Right ventricle myocardium superior (tissue), 1 donor: ENCODE data around the gene IER5. TPM values are rescaled to one million over a fixed set of nuclear protein-coding genes. Genes with fewer than 3 reads are reported as not detected.
A peak's percentile ranks its signal among the peaks of the same experiment; 100 is the strongest.
"Not testable (repeated sequence)": the region's sequence is repeated elsewhere in the genome, so short reads cannot be mapped to it uniquely, and the experiment has no call there.

ENCODE experiments used
- ATAC-seq: fragments of 200-7000 bp; cut with Tn5 transposase; one replicate; pipeline ENCODE4 v1.9.1; 2020; ENCODE audit warnings: mild to moderate bottlenecking; ENCODE audit not compliant: poor library complexity
- DNase-seq: peaks from one replicate; pipeline ENCODE4 v3.0.0-alpha.2; 2020
- intact Hi-C: fragments of 100-400 bp; cut with DNase I; formaldehyde crosslinking; loops from one replicate; pipeline ENCODE4 v1.11.2; 2022
- long read RNA-seq: library from polyadenylated mRNA; unstranded; transcript quantifications from one replicate; pipeline ENCODE4 v2.0.0, GENCODE V29; 2021
- total RNA-seq: library from RNA; stranded (reverse); fragmentation: NEBNext Ultra II Directional; extraction: Animal tissue kit (Norgen Biotek cat#: 25700); gene quantifications from one replicate; pipeline ENCODE4 v1.2.1, GENCODE V29; 2021
- donor health status: DM: no; HTN: yes; CAD: no; lungs with severe emphysema.

Gene IER5
- 15.1 TPM for total RNA-seq
- long read RNA-seq, full-length matches to known transcripts: 94 of 95 reads
- long read RNA-seq, partial matches to known transcripts: 0 of 95 reads
- long read RNA-seq, other reads (novel, unspliced or antisense): 1 of 95 reads

DNA sequence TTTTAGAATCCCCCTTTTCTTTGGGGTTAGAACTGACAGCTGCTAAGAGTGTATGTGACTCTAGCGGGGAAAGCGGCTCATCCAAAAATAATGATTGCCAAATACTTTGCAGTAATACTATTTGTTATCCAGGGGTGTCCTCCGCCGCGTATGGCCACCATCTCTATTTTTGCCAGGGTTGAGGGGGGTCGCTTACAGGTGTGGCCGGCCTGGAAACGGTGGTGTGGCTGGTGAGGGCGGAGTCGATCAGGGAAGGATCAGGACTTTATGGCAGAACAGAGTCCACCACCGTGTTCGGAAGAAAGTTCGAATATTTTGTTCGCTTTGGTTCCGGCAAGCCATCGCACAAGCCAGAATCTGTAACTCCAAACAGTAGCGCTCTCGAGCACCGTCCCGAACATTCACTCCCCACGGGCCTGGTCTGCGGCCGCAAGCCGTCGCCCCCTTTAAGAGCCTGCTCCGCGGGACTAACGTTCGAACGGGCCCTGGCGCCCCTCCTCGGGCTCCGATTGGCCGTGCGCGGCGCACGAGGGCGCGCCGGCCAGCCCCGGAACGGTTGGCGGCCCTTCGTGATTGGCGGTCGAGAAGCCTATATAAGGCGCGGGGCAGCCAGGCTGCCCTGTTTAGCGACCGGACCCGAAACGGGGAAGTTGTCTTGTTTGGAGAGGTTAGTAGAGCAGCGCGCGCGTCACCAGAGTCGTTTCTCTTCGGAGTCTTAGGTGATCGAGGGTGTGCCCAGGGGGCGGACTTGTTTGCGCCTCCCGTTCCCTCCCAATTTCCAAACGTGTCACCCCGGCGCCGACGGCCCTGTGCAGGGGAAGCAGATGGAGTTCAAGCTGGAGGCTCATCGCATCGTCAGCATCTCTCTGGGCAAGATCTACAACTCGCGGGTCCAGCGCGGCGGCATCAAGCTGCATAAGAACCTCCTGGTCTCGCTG is at the start of gene IER5:
IER5 (plus strand) TSS at position 622 of the 938 bp plus-strand sequence; CDS start at position 825, 203 bp downstream.
- ATAC-seq: peak; percentile 91
- intact Hi-C loops: loop anchor here (5.0 kb wide), 1 partner anchor 51 kb away; no protein-coding TSS in a partner anchor
- DNase-seq: peak; percentile 96

DNA sequence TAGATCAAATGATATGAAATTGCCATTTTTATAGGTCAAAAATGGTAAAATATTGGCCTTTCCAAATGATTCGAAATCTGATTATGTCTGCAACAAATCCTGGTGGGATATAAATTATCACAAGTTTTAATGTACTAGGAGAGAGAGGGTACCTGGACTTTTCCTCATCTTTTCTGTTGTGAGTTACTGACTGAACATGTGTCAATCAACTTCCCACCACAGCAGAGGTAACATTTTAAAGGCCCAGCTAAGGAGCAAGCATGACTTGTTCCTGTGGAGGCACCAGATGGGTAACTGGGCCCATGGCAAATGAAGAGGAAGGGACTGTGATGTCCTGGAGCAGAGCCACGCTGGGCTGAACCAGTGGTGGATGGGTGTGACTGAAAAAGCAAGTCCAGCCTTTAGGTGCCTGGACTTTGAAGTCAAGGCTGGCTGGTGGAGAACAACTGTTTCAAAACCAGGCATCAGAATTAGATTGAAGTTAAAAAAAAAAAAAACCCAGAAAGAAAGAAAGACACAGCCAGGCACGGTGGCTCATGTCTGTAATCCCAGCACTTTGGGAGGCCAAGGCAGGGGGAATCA is 48.1 kb upstream of the IER5 start:
- DNase-seq: no peak
- intact Hi-C loops: no loop called here
- no peak for ATAC-seq

DNA sequence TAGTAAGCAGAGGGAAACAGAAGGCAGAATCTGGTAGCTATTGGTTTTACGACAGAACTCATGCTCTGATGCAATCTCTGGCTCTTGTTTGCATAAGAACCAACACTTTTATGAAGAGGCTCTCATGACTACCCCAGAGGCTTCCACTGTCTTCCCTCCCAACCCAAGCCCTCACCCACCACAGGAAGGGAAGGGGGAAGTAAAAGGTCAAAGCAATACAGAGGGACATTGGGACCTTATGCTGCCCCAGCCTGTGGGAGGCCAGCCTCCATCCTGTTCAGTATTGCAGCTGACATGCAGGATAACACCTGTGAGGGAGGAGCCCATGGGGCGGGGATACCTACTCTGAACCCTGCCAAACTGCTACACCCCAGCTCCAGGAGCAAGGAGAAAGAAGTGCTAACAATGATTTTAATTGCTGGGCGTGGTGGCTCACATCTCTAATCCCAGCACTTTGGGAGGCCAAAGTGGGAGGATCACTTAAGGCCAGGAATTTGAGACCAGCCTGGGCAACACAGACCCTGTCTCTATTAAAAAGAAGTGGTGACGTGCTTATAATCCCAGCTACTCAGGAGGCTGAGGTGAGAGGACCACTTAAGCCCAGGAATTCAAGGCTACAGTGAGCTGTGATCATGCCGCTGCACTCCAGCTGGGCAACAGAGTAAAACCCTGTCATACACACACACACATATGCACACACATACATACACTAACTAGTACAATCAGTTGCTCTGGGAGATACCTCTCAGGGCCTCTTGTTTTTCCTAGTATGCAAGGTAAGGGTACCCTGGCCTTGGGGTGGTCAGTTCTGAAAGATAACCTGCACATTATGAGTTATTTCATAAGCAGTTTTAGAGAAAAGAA is 45.2 kb upstream of the IER5 start:
- ATAC-seq (peak; percentile 40), DNase-seq (no peak)
- intact Hi-C loops: no loop called here

DNA sequence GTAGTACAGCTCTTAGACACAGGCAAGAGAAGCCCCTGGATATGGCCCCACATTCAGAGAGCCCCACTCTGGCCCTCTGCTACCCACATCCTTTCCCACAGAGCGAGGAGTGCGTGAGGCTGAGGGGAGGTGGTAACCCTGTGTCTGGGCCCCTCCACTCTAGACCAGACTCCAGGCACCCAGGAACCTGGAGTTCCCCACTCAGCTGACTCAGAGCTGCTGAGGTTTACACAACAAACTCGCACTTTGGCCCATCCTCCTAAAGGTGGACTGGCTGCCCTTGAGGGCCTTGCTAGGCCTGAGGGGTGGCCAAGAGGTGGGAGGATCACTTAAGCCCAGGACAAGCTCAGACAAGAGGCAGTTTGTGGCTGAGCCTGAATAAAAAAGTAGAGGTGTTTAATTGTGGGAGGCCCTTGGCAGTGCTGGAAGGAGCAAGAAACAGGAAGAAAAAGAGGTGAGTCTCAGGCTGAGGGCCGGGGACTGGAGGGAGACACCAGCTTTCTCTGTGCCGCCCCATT is 44.0 kb upstream of the IER5 start:
- intact Hi-C loops: no loop called here
- ATAC-seq (peak; percentile 26), DNase-seq (no peak)

DNA sequence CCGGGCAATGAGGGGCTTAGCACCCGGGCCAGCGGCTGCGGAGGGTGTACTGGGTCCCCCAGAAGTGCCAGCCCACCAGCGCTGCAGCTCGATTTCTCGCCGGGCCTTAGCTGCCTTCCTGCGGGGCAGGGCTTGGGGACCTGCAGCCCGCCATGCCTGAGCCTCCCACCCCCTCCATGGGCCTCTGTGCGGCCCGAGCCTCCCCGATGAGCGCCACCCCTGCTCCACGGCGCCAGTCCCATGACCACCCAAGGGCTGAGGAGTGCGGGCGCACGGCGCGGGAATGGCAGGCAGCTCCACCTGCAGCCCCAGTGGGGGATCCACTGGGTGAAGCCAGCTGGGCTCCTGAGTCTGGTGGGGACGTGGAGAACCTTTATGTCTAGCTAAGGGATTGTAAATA is 42.6 kb upstream of the IER5 start:
- DNase-seq, ATAC-seq, intact Hi-C loops: not testable (repeated sequence)

DNA sequence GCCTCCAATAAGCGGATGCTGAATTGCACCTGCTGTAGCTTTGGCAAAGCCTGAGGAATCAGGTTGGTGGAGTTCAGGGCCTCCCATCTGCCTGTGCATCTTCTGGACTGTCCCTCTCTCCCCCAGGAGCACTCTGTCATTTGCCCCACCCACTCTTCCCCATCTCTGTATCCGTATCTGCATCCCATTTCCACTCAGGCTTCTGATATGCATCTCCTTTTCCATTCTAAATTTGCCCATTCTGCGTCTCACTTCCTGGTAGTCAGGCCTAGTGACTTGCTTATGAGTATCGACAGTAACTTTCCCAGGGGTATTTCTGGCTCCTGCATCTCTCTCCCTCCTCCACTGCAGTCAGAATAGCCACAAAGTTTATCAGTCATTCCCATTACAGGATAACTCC is 39.1 kb upstream of the IER5 start:
- DNase-seq: no peak
- no peak for ATAC-seq
- intact Hi-C loops: no loop called here

DNA sequence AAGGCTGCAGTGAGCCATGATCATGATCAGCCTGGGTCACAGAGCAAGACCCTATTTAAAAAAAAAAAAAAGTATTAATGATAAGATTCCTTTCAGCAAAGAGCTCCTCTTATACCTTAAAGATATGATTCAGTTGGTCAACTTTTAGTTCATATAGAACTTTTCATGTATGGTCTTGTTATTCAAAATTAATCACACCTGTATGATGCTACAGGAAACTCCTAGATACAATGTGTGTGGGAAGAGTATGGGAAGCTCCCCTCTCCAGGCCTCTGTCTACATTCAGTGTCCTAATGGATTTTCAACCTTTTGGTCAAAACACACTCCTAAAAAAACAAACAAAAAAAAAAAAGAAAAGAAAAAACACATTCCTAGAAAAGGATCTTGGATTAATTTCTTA is 37.6 kb upstream of the IER5 start:
- DNase-seq (no peak), ATAC-seq (no peak)
- intact Hi-C loops: no loop called here

DNA sequence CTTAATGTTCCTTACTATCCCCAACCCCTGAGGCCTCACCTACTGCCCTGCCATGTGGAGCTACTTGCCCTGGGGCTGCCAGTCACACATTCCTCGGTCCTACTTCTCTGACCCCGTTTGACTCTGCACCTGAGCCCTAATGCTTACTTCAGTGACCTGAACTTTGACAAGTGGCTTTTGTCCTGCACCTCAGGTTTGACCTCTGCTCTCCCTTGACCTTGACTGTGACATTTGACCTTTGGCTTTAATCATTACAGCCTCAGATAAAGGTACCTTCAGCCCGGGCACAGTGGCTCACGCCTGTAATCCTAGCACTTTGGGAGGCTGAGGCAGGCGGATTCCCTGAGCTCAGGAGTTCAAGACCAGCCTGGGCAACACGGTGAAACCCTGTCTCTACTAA is 31.9 kb upstream of the IER5 start:
- DNase-seq (no peak), ATAC-seq (no peak)
- intact Hi-C loops: no loop called here

DNA sequence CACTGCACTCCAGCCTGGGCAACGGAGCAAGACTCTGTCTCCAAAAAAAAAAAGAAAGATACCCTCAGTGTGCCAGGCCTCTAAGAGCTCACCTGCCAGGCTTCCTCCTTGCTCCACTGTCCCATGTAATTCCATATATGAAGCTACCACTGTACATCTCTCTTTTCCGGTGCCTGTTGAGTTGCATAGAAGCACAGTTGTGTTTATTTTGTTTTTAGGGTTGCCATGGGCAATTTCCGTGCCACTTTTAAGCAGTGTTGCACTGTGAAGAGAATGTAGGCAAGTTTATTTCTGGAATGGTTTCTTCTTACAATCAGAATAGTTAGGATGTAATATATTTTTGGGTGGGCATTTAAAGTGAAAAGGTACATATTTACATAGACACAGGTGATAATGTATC is 31.4 kb upstream of the IER5 start:
- intact Hi-C loops: no loop called here
- ATAC-seq (peak; percentile 74), DNase-seq (no peak)

DNA sequence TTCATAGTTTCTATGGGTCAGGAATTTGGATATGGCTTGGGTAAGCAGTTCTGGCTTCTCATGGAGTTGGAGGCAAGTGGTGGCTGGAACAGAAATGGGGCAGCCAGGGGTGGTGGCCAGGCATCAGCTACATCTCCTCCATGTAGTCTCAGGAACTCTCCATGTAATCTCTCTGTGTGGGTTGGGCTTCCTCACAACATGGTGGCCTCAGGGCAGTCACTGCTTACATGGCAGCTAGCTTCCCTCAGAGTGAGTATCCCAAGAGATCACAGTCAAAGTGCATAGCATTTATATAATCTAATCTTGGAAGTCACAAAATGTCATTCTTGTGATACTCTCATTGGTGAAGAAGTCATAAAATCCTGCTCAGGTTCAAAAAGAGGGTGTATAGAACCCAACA is 29.1 kb upstream of the IER5 start:
- intact Hi-C loops: no loop called here
- no peak for ATAC-seq
- no peak for DNase-seq

DNA sequence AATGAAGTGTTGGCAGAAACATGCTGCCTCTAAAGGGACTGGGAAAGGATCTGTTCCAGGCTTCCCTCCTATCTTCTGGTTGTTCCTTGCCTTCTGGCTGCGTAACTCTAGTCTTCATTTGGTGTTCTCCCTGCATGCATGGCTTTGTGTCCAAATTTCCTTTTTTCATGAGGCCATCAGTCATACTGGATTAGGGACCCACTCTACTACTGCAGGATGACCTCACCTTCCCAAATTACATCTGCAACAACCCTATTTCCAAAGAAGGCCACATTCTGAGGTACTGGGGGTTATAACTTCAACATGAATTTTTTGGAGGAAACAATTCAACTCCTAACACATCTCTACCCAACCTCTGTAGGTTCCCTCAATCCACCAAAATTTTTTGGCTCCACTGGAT is 28.4 kb upstream of the IER5 start:
- intact Hi-C loops: no loop called here
- no peak for ATAC-seq

DNA sequence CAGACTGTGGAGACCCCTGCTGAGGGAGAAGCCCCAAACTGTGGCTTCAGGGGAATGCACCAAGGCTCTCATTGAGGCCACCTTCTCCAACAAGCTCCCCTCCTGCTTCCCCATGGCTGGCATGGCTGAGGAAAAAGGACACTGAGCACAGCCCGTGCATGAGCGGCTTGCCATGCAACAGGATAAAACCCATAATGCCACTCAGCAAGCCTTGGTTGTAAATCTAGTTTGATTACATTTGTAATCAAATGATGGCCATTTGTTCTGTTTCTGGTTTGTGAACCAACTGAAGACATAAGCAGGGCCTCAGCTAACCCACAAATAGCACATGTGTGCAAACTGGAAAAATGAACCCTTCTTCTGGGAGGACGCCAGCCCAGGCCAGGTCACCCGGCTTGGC is 27.6 kb upstream of the IER5 start:
- DNase-seq, intact Hi-C loops: not testable (repeated sequence)

More for the DNA sequence above, 28.4 kb upstream of the IER5 start:
- no peak for DNase-seq

DNA sequence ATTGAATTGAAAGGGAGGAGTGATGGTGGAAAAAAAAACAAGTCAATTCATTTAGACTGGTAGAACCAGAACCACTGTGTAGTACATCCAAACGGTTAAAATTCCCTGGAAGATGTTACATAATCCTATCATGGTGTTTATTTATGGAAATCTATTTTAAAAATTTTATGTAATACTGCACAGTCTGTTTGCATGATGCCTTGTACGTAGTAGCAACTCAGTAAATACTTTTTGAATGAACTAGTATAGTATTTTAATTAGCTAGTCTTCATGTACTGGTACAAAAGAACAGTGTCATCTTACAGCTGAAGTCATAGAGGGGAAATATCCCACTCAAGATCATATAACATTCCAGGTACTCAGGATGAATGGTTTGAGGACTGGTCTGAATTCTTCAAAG is 27.0 kb upstream of the IER5 start:
- no peak for DNase-seq
- ATAC-seq: peak; percentile 16
- intact Hi-C loops: no loop called here

More for the DNA sequence above, 27.6 kb upstream of the IER5 start:
- not testable (repeated sequence) for ATAC-seq

DNA sequence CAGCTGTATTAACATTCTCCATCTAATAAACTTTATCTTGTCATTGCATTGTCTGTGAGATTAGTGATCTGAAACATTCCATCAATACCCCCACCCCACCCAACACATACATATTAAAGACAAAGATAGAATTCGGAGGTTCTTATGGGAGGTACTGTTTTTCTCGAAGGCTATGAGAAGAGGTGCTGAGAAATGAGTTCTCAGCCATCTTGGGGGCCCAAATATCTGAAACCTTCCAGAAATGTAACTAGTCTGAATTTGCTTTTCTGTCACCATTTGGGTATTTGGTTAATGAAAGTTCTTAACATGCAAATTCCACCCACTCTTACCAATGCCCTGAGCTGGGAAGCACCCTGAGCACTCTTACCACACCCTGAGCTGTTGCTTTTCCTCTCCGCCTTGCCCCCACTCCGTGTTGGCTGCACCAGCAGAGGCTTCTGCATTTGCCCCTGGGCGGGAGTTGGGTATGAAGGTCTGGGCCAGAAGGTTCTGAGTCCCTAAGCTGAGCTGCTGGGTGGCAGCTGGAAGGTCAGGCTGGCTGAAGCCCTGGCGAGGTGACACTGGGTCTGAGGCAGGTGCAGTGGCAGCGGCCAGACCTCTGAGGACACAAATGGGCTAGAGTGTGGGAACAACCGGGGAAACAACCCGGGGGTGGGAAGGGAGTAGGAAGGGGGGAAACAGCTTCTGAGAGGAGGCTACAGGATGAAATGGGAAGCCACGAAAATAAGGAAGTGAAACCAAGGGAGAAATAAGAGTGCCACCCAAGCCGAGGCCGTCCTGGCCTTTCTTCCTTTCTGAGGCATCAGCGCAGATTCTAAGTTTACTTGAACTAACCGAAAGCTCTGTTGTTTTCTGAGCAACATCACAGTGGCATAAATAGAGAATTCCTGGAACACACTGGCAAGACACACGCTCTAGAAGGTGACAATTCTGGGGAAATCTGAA is 26.3 kb upstream of the IER5 start:
- peak; percentile 62 for DNase-seq
- intact Hi-C loops: no loop called here
- peak; percentile 64 for ATAC-seq

DNA sequence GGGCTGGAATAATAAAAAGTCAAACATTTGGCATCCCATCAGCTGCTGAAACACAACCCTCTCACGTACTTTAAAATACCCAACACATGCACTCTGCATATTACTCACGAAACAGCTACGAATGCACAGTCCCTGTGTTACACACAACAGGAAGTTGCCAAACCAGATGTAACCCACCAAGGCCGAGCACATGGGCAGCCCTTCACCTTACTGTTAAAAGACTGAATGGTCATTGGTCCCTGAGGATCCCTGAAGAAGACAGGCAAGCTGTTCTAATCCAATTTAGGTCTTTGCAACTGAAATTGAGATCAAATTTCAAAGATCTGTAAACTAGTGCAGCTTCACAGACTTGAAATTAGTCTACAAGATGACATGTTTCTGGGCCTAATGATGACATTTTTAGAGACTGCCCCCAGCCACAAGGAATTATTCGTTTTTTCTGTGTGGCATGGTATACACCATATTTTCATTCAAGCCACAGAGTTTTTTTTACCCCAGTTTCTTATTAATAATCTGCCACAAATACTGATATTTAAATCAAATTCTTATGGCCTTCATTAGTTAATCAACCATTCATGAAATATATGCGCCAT is 25.6 kb upstream of the IER5 start:
- intact Hi-C loops: no loop called here
- DNase-seq (no peak), ATAC-seq (peak; percentile 52)

DNA sequence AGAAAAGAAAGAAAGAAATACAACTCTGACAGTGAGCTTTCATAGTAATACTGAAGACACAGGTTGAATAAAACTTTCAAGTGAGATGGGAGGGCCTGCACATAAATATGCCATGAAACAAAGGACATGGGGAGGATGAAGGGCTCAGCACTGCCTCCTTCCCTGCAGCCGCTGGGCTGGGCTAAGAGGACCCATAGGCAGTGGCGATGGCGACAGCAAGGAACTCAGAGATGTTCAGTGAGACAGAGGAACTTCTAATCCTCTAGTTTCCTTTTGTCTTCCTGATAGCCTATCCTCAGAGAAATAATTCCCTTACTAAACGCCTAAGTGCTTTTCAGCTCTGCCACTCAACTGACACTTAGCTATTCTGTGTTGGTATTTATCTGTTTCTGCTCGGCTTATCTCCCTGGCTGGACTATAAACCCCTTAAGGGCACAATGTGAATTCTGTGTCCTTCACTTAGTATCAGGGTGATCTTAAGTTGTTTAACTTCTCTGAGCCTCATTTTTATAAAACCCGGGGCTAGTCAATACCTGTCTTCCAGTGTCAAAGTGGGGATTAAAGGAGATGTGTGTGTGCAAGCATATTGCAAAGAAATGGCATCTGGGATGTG is 24.4 kb upstream of the IER5 start:
- intact Hi-C loops: no loop called here
- no peak for DNase-seq
- ATAC-seq: peak; percentile 28

DNA sequence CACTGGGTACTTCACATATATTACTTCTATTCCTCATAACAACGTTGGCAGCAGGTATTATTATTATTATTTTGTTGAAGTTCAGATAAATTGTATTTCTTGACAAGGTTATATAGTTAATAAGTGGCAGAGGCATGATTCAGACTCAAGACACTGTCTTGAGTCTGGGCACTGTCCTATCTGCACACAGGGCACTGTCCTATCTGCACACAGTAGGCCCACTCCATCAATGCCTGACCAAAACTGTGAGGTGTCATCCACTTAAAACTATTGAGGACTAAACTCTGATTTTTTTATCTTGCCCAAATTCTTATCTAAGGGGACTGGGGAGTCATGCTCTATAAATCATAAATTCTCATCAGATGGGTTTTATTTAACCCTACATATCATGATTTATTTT is 23.8 kb upstream of the IER5 start:
- intact Hi-C loops: no loop called here
- no peak for DNase-seq
- ATAC-seq: no peak
